ENCODE results near the gene TMEM205. TPM values are rescaled to one million over a fixed set of nuclear protein-coding genes. Genes with fewer than 3 reads are reported as not detected.
A peak's percentile ranks its signal among the peaks of the same experiment; 100 is the strongest.

The TMEM205 gene
- total and polyA plus RNA-seq, 2 of the 13 experiments (the other 11 are each of a cell fraction or from before 2014, with no cell fraction given), result 45.5 to 98.7 TPM

DNA sequence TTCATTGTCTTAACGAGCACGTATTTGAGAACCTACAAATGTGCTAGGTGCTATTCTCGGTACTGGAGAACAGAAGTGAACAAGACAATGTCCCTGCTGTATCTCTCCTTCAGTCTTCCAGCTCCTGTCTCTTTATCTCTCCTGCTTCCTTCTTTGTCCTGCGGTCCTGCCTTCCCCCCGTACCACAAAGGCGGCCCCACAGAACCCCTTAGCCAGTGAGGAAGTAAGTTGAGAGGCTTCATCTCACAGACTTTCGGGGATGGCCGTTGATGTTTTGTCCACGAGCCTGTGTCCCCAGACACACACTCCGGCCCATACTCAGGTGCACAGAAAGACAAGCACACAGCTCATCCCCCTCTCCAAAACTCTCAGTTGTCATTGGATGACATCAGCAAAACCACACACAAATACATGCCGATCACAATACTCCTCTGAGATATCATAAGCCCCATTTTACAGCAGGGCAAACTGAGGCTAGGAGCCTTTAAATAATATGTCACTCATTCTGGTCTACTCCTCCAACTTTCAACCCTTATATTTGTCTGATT, 27.9 kb upstream of the TMEM205 start:
- WGBS (ENCODE audit: low lambda C conversion rate), result 62% methylated on average over 11 of the region's 11 CpGs
- peak overlapping the region; percentile 95 for H3K27ac ChIP-seq (ENCODE audit: extremely low read length, insufficient read depth, low read length)
- H3K4me1 ChIP-seq (ENCODE audit: insufficient read depth, low read length), result peaks cover 35% of the 10 kb centered on the region
- H3K9ac ChIP-seq (ENCODE audit: insufficient read depth, low read depth, low read length), result peak overlapping the region; percentile 86
- no peak overlapping the region for H2AFZ ChIP-seq (ENCODE audit: low read length)
- H3K79me2 ChIP-seq (ENCODE audit: insufficient read depth, low read length), result peaks cover 12% of the 10 kb centered on the region
- no peaks in the 10 kb centered on the region; a peak in 1 of 5 replicates for H3K27me3 ChIP-seq (ENCODE audit: control insufficient read depth in 1 of 2, insufficient read depth in 2 of 2, low read length in 2 of 2)
- H3K36me3 ChIP-seq (replicated peaks in 1 of 2; ENCODE audit: control insufficient read depth in 1 of 2, insufficient read depth in 2 of 2, low read length in 2 of 2), result peaks cover 1 to 13% of the 10 kb centered on the region in 2 experiments; a peak in 2 of 5 replicates
- DNase-seq (ENCODE audit: low spot score) (no peak), ATAC-seq (no peak), FAIRE-seq (no peak)
- ChIA-PET CTCF (ENCODE audit: low intra/inter-chr PET ratio, low total read pairs) (no interaction called here), POLR2A (interaction anchor here (0.7 to 3.3 kb wide), 29 partner anchors 10 to 231 kb away, joined by 3 to 68 read pairs (median 6); partner anchors contain the start of genes CCDC159, ECSIT, ELOF1 and EPOR)
- intact Hi-C loops (cut with micrococcal nuclease; ENCODE audit: unreplicated experiment), result loop anchor here (1.0 kb wide), 1 partner anchor 30 kb away; no protein-coding TSS in a partner anchor
- H3K9me3 ChIP-seq (ENCODE audit: low read length), result no peaks in the 10 kb centered on the region
- peak overlapping the region; percentile 92 for H3K4me2 ChIP-seq (ENCODE audit: low read depth, low read length)
- H3K4me3 ChIP-seq (replicated peaks in 1 of 3; ENCODE audit: insufficient read depth in 1 of 3, low read depth in 2 of 3, low read length in 3 of 3), result peak overlapping the region; percentile 69 to 80 (median 75)
- in situ Hi-C loops (cut with HindIII; ENCODE audit: extremely low pct_ligation_motif_present, low pct_unique_long_range_greater_than_20kb), result no loop called here
- no peaks in the 10 kb centered on the region for H4K20me1 ChIP-seq (ENCODE audit: insufficient read depth, low read length)
- BruUV-seq (replicated peaks), result no TSS peak
- TF ChIP-seq RCOR2 (CRISPR knock-in tag; IDR thresholded peaks at IDR 0.05) (peak; percentile 77), ZNF251 (CRISPR knock-in tag; IDR thresholded peaks at IDR 0.05) (no peak), ATF7 (IDR thresholded peaks at IDR 0.05) (0 out of 2 replicates have a peak, but pooled peaks have one; percentile 18), ATF7 (CRISPR knock-in tag; IDR thresholded peaks at IDR 0.05) (no peak), RARG (CRISPR knock-in tag; IDR thresholded peaks at IDR 0.05; ENCODE audit: low read depth) (0 out of 2 replicates have a peak, but pooled peaks have one; percentile 23), KDM1A (CRISPR knock-in tag; IDR thresholded peaks at IDR 0.05) (peak; percentile 97), SAP130 (CRISPR knock-in tag; IDR thresholded peaks at IDR 0.05; ENCODE audit: low read depth) (no peak), MEF2D (CRISPR knock-in tag; IDR thresholded peaks at IDR 0.05) (no peak), ZNF629 (CRISPR knock-in tag; conservative IDR thresholded peaks at IDR 0.05) (peak; percentile 99), ZNF614 (CRISPR knock-in tag; IDR thresholded peaks at IDR 0.05; ENCODE audit: borderline replicate concordance) (no peak), NR2F6 (IDR thresholded peaks at IDR 0.05) (no peak), NR2F6 (CRISPR knock-in tag; IDR thresholded peaks at IDR 0.05) (0 out of 2 replicates have a peak, but pooled peaks have one; percentile 1), EED (CRISPR knock-in tag; IDR thresholded peaks at IDR 0.05) (no peak), ZNF205 (CRISPR knock-in tag; IDR thresholded peaks at IDR 0.05) (0 out of 2 replicates have a peak, but pooled peaks have one; percentile 3), ADNP (CRISPR knock-in tag; IDR thresholded peaks at IDR 0.05) (peak; percentile 63; the same call in 1 of the 2 replicates)
- TF ChIP-seq, protein P1, sequence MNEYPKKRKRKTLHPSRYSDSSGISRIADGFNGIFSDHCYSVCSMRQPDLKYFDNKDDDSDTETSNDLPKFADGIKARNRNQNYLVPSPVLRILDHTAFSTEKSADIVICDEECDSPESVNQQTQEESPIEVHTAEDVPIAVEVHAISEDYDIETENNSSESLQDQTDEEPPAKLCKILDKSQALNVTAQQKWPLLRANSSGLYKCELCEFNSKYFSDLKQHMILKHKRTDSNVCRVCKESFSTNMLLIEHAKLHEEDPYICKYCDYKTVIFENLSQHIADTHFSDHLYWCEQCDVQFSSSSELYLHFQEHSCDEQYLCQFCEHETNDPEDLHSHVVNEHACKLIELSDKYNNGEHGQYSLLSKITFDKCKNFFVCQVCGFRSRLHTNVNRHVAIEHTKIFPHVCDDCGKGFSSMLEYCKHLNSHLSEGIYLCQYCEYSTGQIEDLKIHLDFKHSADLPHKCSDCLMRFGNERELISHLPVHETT (CRISPR knock-in tag; conservative IDR thresholded peaks at IDR 0.05), result no peak
- TF ChIP-seq, protein P2, sequence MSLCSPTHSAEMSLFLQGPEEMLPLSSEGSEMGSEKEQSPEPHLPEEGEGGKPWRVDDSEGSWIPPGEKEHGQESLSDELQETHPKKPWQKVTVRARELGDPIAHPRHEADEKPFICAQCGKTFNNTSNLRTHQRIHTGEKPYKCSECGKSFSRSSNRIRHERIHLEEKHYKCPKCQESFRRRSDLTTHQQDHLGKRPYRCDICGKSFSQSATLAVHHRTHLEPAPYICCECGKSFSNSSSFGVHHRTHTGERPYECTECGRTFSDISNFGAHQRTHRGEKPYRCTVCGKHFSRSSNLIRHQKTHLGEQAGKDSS (CRISPR knock-in tag; IDR thresholded peaks at IDR 0.05; ENCODE audit: borderline replicate concordance, low read depth), result no peak
- TF ChIP-seq, protein P3, sequence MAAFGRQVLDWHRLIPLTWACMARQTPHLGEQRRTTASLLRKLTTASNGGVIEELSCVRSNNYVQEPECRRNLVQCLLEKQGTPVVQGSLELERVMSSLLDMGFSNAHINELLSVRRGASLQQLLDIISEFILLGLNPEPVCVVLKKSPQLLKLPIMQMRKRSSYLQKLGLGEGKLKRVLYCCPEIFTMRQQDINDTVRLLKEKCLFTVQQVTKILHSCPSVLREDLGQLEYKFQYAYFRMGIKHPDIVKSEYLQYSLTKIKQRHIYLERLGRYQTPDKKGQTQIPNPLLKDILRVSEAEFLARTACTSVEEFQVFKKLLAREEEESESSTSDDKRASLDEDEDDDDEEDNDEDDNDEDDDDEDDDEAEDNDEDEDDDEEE (CRISPR knock-in tag; IDR thresholded peaks at IDR 0.05), result 0 out of 2 replicates have a peak, but pooled peaks have one; percentile 7
- TF ChIP-seq, protein P4, sequence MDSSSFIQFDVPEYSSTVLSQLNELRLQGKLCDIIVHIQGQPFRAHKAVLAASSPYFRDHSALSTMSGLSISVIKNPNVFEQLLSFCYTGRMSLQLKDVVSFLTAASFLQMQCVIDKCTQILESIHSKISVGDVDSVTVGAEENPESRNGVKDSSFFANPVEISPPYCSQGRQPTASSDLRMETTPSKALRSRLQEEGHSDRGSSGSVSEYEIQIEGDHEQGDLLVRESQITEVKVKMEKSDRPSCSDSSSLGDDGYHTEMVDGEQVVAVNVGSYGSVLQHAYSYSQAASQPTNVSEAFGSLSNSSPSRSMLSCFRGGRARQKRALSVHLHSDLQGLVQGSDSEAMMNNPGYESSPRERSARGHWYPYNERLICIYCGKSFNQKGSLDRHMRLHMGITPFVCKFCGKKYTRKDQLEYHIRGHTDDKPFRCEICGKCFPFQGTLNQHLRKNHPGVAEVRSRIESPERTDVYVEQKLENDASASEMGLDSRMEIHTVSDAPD (CRISPR knock-in tag; IDR thresholded peaks at IDR 0.05), result 0 out of 2 replicates have a peak, but pooled peaks have one; percentile 28
